IPS DF 19.7 (cell line): ENCODE results near the gene FNBP1.
"Not testable (repeated sequence)": the region's sequence is repeated elsewhere in the genome, so short reads cannot be mapped to it uniquely, and the experiment has no call there.

Experiments used
- DNase-seq: peaks from one replicate; pipeline ENCODE4 v3.0.0-alpha.2; 2013; ENCODE audit warnings: low read depth, low spot score

FNBP1 gene

DNA sequence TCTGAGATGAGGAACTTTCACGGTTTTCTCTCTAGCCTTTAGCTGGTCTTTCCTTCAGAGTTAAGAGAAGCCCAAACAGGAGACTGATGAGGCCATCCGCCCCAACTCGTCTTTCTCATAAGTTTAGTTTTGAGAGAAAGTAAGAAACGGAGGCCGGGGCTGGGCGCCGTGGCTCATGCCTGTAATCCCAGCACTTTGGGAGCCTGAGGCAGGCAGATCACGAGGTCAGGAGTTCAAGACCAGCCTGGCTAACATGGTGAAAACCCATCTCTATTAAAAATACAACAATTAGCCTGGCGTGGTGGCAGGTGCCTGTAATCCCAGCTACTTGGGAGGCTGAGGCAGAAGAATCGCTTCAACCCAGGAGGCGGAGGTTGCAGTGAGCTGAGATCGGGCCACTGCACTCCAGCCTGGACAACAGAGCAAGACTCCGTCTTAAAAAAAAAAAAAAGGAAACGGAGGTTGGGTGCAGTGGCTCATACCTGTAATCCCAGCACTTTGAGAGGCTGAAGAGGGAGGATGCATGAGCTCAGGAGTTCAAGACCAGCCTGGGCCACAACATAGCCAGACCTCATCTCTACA lies 152.2 kb downstream of the FNBP1 start:
- not testable (repeated sequence) for DNase-seq

GRCh38 chr9:129889941-129890717 lies 152.9 kb downstream of the FNBP1 start:
- peak; percentile 61 for DNase-seq

- DNase-seq: no peak
Measured at GRCh38 chr9:129889122-129889940, 153.7 kb downstream of the FNBP1 start.

- no peak for DNase-seq
Measured at GRCh38 chr9:129888293-129889121, 154.5 kb downstream of the FNBP1 start.

DNA sequence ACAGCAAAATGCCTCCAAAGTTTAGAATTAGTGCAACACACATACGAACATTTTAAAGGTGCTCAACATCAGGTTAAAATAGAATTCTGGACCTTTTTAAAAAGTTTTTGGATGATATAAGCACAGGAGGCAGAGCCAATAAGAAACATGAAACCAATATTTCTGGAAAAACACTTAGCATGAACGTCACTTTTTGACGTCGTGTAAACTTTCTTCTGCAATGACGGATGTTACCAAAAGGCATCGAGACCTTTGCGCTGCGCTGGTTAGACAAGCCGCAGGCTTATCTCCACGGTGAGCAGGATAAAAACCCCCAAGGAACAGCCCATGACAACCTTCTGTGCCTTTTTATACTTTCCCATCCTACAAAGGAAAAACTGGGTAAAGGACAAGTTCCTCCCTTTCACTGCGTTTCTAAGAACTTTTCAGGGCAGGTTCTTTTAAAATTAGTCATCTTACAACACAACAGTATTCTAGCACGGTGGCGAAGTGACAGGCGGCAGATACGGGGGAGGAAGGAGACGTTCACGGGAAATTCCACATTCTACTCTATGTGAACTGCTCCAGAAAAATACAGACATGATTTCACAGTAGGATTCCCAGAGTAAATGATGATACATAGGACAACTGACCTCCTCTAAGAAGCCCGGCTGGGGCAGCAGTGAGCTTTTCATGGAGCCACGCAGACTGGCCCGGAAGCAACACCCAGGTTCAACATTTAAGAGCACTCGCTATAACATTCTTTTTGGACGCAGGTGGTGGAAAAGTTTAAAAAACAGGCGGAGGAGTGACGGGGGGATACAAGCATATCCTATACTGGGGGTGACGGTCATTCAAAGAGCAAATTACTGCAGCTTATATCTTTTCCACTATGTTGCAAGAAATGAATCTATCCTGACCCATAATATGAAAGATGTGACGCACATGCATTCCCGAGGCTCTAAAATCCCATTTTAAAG lies 155.4 kb downstream of the FNBP1 start:
- DNase-seq: no peak

DNA sequence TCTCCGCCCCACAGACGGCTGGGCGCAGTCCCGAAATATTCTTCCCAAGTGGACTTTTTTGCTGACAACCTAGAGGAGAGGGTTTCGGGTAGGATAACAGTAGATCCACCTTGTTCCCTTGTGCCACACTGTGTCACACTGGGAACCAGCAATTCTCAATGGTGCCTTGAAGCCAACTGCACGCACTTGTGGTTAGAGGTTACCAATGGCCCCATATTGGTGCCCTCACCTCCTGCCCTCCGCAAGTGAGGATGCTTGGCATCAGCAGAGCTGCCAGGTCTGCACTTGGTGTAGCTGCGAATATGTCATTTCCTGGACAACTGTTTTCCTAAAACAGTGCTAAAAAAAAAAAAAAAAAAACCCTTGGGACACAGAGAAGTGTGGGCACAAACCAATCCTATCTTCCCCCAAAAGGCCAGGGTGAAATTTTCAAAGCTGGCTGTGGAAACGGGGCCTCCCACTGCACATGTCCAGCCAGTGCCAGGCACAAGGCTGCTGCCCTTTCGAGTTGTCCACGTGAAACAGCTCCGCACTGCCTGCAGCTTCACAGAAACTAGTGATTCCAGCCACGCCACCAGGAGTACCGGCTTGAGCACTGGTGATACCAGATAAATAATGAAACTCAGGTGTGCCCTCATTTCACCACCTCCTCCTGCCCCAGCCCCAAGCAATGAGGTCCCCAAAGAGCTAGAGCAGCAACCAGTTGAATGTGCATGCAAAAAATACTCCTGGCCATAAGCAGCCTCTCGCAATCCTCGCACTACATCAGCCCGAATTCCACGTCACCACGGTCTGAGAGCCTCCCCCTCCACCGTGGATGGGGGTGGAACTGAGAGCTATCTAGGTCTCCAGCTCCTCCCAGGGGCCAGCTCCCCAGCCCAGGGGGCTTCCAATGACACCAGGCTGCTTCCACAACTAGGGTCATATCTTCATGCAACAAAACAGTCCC lies 156.5 kb downstream of the FNBP1 start:
- no peak for DNase-seq

DNA sequence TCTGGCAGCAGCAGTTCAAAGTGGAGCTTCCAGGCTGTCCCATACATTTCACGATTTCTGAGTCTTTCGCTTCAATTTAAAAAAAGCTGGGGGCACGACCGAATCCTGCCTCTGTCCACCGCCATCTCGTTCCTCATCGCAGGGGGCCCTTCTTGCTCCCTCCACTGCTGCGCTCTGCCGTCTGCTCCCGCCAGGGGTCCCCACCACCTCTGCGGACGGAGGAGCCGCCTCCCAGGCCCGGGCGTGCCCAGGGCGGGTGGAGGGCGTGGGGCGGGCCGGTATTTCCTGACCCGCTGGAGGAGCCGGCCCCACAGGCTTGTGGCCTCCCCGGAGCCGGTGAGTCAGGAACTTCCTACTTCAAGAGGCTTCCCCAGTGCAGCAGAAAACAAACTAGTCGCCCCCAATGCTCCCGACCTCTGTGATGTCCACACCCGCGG lies 157.3 kb downstream of the FNBP1 start:
- DNase-seq: no peak

DNA sequence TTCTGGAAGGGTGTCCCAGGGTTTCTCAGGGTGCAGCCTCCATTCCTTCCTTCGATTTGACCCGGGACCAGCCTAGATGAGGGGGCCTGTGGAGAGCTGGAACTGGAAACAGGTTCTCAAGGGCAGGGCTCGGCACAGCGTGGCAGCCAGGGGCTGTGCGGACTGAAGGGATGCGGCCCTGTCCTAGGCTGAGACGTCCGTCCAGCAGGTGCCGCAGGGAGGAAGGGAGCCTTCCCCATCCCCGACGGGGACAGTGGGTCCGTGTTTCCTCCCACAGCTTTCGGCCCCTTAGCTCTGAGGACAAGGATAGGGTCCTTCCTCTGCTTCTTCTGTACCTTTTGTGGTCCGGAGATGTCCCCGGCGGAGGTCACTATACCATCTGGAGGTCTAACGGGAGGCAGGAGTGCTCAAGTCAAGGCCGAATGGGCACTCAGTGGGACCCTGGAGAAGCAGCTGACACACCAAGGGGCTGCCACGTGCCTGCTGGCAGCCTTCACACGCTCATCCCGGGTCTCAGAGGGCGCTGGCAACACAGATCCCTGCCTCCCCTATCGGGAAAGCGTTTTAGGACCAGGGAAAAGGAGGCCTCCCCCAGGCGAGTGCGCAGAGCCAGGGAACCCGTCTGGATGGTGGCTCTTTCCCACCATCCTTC lies 157.8 kb downstream of the FNBP1 start:
- DNase-seq: no peak

- DNase-seq: peak; percentile 77
Measured at GRCh38 chr9:129884220-129885017, 158.6 kb downstream of the FNBP1 start.

DNA sequence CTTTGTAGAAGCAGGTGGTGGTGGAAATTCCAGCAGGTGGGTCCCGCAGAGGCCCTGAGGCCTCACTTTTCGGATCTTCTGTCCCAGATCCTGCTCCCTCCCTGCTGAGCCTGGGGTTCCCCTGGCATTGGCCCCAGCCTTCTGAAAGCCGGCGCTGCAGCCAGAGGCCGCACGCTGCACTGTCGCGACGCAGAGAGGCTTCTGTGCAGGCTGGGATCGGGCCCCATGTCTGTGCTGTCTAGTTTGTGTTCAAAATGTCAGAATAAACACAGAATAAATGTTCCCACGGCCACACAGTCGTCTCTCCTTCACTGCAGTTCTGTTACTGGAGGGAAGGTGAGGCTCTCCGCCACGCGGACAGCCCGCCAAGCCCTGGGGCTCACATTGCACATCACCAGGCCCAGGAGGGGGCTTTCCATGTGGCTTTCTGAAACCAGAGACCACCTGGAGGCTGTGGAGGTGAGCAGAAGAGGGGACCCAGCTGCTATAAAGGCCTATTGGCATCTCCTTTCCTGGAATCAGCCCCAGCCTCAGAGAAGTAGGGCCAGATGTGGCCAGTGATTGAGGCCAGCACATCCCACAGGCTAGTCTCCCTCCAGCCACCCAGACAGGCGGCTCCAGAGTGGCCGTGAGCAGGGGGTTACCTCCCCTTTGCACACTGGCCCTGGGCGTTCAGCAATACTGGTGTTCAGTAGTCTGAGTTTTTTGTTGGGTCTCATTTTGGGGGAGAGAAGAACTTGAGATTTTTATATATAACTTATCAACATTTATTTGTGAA lies 161.3 kb downstream of the FNBP1 start:
- no peak for DNase-seq

DNA sequence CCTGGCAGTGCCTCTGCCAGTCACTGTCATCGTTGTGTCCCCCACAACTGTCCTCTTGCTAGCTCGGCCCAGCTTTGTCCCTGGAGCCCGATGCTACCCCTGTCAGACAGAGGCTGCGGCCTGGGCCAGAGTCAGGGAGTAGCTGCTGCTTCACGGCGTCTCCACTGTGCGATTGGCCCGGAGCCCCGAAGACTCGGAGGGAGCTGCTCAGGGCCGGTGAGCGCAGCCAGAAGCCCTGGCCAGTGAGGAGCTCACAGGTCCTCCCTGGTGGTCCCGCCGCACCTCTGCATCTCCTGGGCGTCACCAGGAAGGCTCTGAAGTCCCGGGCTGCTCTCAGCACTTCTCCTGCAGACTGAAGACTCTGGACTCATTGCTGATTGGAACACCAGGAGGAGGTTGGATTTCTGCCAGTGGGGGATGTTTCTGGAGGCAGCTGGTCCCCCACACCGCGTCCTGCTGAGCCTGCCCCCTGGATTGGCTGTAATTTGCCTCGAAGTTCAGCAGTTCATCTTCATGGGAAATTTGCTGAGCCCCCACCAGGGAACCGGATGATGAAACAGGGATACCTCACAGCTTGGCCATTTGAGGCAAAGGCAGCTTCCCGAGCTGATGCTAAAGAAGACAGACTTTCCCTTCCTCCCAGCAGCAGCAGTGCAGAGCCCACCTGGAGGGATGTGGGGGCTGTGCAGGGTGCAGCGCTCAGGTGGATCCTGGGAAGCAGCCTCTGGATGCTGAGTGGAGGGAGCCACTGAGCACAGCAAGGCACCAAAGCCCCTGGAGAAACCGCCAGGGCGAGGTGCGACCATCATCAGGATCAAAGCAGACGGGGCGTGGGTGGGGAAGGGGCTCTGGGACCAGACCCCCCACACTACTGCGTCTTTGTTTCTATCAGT lies 162.1 kb downstream of the FNBP1 start:
- DNase-seq: no peak

DNA sequence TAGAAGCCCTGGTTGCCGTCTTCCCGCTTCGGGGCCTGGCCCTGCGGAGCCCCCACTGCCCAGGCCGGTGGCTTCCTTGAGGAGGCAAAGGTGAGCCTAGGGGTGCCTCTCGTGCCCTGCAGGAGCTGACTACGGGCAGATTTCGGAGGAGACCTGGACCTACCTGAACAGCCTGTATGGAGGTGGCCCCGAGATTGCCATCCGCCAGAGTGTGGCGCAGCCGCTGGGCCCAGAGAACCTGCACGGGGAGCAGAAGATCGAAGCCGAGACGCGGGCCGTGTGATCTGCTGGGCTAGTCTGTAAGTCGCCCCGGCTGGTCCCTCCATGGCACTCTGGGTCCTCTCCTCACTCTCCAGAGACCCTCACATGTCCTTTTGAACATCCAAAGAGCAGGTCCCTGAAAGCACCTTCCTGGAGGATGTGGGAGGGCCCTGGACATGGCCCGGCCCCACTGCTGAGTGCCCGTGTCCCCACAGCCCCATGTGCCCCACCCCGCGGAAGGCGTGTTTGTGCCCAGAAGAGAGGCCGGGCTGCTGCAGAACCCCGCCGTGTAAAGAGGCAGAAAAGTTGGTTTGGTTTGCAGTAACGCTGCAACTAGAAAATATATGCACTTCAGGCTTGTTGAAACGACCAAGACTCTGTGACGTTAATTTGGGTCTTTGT lies 162.9 kb downstream of the FNBP1 start:
- no peak for DNase-seq

GRCh38 chr9:129879103-129879699 lies 163.8 kb downstream of the FNBP1 start:
- DNase-seq: no peak

DNA sequence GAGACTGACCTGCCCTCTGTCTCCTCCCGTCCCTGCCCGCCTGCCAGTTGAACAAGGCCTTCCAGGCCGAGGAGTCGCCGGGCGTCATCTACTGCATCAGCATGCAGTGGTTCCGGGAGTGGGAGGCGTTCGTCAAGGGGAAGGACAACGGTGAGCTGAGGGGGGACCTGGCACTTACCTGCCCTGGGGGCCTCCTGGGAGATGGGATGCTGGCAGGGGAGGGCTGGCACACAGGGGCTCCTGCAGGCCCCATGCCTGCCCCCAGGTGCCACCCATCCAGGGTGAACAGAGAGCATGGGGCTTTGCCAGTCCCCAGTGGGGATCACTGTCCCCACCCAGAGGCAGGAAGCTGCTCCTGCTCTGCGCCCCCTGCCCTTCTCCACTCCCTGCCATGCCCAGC lies 164.7 kb downstream of the FNBP1 start:
- no peak for DNase-seq

DNA sequence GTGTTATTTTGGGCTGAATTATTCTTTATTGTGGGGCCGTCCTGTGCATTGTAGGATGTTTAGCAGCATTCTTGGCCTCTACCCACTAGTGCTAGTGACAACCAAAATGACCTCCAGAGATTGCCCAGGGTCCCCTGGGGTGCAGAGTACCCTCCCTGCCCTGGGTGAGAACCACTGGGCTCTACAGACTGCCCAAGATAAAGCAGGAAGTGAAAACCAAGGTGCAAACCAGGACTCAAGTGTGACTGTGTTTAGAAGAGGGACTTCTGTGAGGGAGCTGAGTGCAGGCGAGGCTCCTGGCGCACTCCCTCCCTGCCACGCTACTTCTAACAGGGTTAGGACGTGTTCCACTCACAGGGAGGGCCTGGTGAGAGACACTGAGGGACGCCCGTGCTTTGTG lies 166.2 kb downstream of the FNBP1 start:
- DNase-seq: no peak
